Measurements from ENCODE around the gene MB. TPM values are rescaled to one million over a fixed set of nuclear protein-coding genes. Genes with fewer than 3 reads are reported as not detected.

MB gene
- polyA plus RNA-seq, 1 donor (not counting 4 experiments of a cell fraction or from before 2014, with no cell fraction given) = not detected

GRCh38 chr22:35563211-35563610 lies 53.9 kb downstream of the MB start:
- peaks cover 22% of the 10 kb centered on the region for H3K27me3 ChIP-seq (ENCODE audit: control insufficient read depth, extremely low read depth, insufficient read depth, low read length)
- peaks cover 6% of the 10 kb centered on the region for H3K4me1 ChIP-seq (ENCODE audit: control insufficient read depth, extremely low read depth, insufficient read depth, low read length)
- dilution Hi-C loops (cut with MboI; ENCODE audit: extremely low pct_ligation_motif_present, low sequenced_read_pairs) = no loop called here
- no peak for FAIRE-seq
- H3K27ac ChIP-seq (ENCODE audit: control insufficient read depth, insufficient read depth, low read length) = no peak overlapping the region
- peaks cover 2% of the 10 kb centered on the region for H3K9me3 ChIP-seq (ENCODE audit: control insufficient read depth, low read depth, low read length)
- H3K79me2 ChIP-seq (ENCODE audit: control insufficient read depth, insufficient read depth, low read length) = no peaks in the 10 kb centered on the region
- no peak for DNase-seq (ENCODE audit: low read depth, low spot score)
- no peaks in the 10 kb centered on the region for H3K36me3 ChIP-seq (ENCODE audit: control insufficient read depth in 2 of 2, extremely low read depth in 1 of 2, insufficient read depth in 2 of 2, low read length in 2 of 2)
- no peak overlapping the region for H2AFZ ChIP-seq (ENCODE audit: control insufficient read depth, low read length)
- no peaks in the 10 kb centered on the region for H4K20me1 ChIP-seq (ENCODE audit: control insufficient read depth, extremely low read depth, insufficient read depth, low read length)
- no peak overlapping the region for H3K4me3 ChIP-seq (ENCODE audit: control insufficient read depth in 2 of 3, extremely low read depth in 1 of 3, insufficient read depth in 2 of 3, low read depth in 1 of 3, low read length in 3 of 3)
- no peaks in the 10 kb centered on the region for H3K9me1 ChIP-seq (ENCODE audit: control insufficient read depth, extremely low read depth, insufficient read depth, low read length)
- TF ChIP-seq CTCF (optimal IDR thresholded peaks at IDR 0.05 in 1 of 3, IDR thresholded peaks at IDR 0.05 in 1 of 3, conservative IDR thresholded peaks at IDR 0.05 in 1 of 3; ENCODE audit: extremely low read depth in 1 of 3, insufficient read depth in 2 of 3, low read length in 3 of 3) = no peak
- TF ChIP-seq EZH2 (IDR thresholded peaks at IDR 0.05; ENCODE audit: low read length) = no peak
- H3K4me2 ChIP-seq (ENCODE audit: control insufficient read depth, extremely low read depth, insufficient read depth, low read depth, low read length) = no peak overlapping the region
- H3K9ac ChIP-seq (ENCODE audit: control insufficient read depth, extremely low read depth, insufficient read depth, low read length) = no peak overlapping the region

GRCh38 chr22:35561796-35562526 lies 55.2 kb downstream of the MB start:
- Histone ChIP-seq H3K27me3 (ENCODE audit: control insufficient read depth, extremely low read depth, insufficient read depth, low read length) (peaks cover 17% of the 10 kb centered on the region), H3K4me3 (ENCODE audit: control insufficient read depth in 2 of 3, extremely low read depth in 1 of 3, insufficient read depth in 2 of 3, low read depth in 1 of 3, low read length in 3 of 3) (no peak overlapping the region), H3K4me1 (ENCODE audit: control insufficient read depth, extremely low read depth, insufficient read depth, low read length) (peaks cover 6% of the 10 kb centered on the region), H3K9ac (ENCODE audit: control insufficient read depth, extremely low read depth, insufficient read depth, low read length) (no peak overlapping the region), H3K4me2 (ENCODE audit: control insufficient read depth, extremely low read depth, insufficient read depth, low read depth, low read length) (no peak overlapping the region), H3K27ac (ENCODE audit: control insufficient read depth, insufficient read depth, low read length) (no peak overlapping the region), H3K79me2 (ENCODE audit: control insufficient read depth, insufficient read depth, low read length) (no peaks in the 10 kb centered on the region), H4K20me1 (ENCODE audit: control insufficient read depth, extremely low read depth, insufficient read depth, low read length) (no peaks in the 10 kb centered on the region), H3K9me3 (ENCODE audit: control insufficient read depth, low read depth, low read length) (peaks cover 2% of the 10 kb centered on the region), H2AFZ (ENCODE audit: control insufficient read depth, low read length) (no peak overlapping the region), H3K36me3 (ENCODE audit: control insufficient read depth in 2 of 2, extremely low read depth in 1 of 2, insufficient read depth in 2 of 2, low read length in 2 of 2) (no peaks in the 10 kb centered on the region), H3K9me1 (ENCODE audit: control insufficient read depth, extremely low read depth, insufficient read depth, low read length) (no peaks in the 10 kb centered on the region)
- TF ChIP-seq CTCF (optimal IDR thresholded peaks at IDR 0.05 in 1 of 3, IDR thresholded peaks at IDR 0.05 in 1 of 3, conservative IDR thresholded peaks at IDR 0.05 in 1 of 3; ENCODE audit: extremely low read depth in 1 of 3, insufficient read depth in 2 of 3, low read length in 3 of 3) = no peak
- TF ChIP-seq EZH2 (IDR thresholded peaks at IDR 0.05; ENCODE audit: low read length) = no peak
- no peak for DNase-seq (ENCODE audit: low read depth, low spot score)
- dilution Hi-C loops (cut with MboI; ENCODE audit: extremely low pct_ligation_motif_present, low sequenced_read_pairs) = no loop called here
- FAIRE-seq = no peak

Measured in keratinocyte (primary cell).